Measurements from ENCODE around the gene TWSG1. TPM values are rescaled to one million over a fixed set of nuclear protein-coding genes. Genes with fewer than 3 reads are reported as not detected.

Gene TWSG1
- total and polyA plus RNA-seq, 10 of the 15 experiments (the other 5 are each of a cell fraction or from before 2014, with no cell fraction given) = 11.1 to 45.1 (median 27.7) TPM

DNA sequence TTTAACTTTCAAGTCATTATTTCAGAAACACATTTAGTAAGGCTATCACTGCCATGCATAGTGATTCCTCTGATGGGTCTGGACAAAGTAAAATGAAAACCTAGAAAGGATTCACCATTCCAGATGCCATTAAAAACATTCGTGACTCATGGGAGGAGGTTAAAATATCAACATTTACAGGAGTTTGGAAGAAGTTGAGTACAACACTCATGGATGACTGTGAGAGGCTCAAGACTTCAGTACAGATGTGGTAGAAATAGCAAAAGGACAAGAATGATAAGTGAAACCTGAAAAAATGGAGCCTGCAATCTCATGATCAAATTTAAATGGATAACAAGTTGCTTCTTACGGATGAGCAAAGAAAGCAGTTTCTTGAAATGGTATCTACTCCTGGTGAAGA is 5.8 kb upstream of the TWSG1 start:
- Histone ChIP-seq H4K20me1 (ENCODE audit: control insufficient read depth, insufficient read depth) (no peaks in the 10 kb centered on the region), H3K27ac (ENCODE audit: control insufficient read depth, insufficient read depth) (no peak overlapping the region), H3K4me1 (ENCODE audit: control insufficient read depth, insufficient read depth, low read length) (no peaks in the 10 kb centered on the region), H3K4me2 (ENCODE audit: control insufficient read depth, insufficient read depth) (no peak overlapping the region), H3K36me3 (ENCODE audit: control insufficient read depth in 2 of 2, insufficient read depth in 2 of 2, low read length in 1 of 2) (no peaks in the 10 kb centered on the region), H3K79me2 (ENCODE audit: control insufficient read depth, insufficient read depth, low read length) (no peaks in the 10 kb centered on the region), H2AFZ (ENCODE audit: control insufficient read depth, low read depth, low read length) (no peak overlapping the region), H3K9me3 (replicated peaks; ENCODE audit: control insufficient read depth, insufficient read depth, low read length) (peaks cover 5% of the 10 kb centered on the region), H3K9ac (ENCODE audit: control insufficient read depth, insufficient read depth, low read length) (no peak overlapping the region), H3K27me3 (replicated peaks in 1 of 2; ENCODE audit: control insufficient read depth in 2 of 2, insufficient read depth in 2 of 2, low read length in 1 of 2) (no peaks in the 10 kb centered on the region), H3K4me3 (no peak overlapping the region)
- ChIA-PET POLR2A (no interaction called here), RAD21 (ENCODE audit: unreplicated experiment) (no interaction called here), CTCF (no interaction called here), SMC1A (ENCODE audit: uncharacterized antibody, unreplicated experiment) (no interaction called here)
- ATAC-seq = no peak
- FAIRE-seq = no peak
- in situ Hi-C loops (cut with MboI) = no loop called here
- 83% methylated on average over 2 of the region's 2 CpGs for WGBS (ENCODE audit: insufficient coverage, insufficient replicate concordance, low lambda C conversion rate, missing lambda C conversion rate)
- intact Hi-C loops (cut with micrococcal nuclease; ENCODE audit: unreplicated experiment) = no loop called here
- DNase-seq (ENCODE audit: low read depth, low spot score) = no peak
- no TSS peak for BruUV-seq (replicated peaks)
- TF ChIP-seq, protein P1, sequence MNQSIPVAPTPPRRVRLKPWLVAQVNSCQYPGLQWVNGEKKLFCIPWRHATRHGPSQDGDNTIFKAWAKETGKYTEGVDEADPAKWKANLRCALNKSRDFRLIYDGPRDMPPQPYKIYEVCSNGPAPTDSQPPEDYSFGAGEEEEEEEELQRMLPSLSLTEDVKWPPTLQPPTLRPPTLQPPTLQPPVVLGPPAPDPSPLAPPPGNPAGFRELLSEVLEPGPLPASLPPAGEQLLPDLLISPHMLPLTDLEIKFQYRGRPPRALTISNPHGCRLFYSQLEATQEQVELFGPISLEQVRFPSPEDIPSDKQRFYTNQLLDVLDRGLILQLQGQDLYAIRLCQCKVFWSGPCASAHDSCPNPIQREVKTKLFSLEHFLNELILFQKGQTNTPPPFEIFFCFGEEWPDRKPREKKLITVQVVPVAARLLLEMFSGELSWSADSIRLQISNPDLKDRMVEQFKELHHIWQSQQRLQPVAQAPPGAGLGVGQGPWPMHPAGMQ (IDR thresholded peaks at IDR 0.05; ENCODE audit: borderline replicate concordance) = no peak
- TF ChIP-seq GATAD2B (conservative IDR thresholded peaks at IDR 0.05; ENCODE audit: low read depth) = no peak
- no peak for TF ChIP-seq MYB (IDR thresholded peaks at IDR 0.05; ENCODE audit: borderline replicate concordance, low read depth, low read length)
- TF ChIP-seq, protein P2, sequence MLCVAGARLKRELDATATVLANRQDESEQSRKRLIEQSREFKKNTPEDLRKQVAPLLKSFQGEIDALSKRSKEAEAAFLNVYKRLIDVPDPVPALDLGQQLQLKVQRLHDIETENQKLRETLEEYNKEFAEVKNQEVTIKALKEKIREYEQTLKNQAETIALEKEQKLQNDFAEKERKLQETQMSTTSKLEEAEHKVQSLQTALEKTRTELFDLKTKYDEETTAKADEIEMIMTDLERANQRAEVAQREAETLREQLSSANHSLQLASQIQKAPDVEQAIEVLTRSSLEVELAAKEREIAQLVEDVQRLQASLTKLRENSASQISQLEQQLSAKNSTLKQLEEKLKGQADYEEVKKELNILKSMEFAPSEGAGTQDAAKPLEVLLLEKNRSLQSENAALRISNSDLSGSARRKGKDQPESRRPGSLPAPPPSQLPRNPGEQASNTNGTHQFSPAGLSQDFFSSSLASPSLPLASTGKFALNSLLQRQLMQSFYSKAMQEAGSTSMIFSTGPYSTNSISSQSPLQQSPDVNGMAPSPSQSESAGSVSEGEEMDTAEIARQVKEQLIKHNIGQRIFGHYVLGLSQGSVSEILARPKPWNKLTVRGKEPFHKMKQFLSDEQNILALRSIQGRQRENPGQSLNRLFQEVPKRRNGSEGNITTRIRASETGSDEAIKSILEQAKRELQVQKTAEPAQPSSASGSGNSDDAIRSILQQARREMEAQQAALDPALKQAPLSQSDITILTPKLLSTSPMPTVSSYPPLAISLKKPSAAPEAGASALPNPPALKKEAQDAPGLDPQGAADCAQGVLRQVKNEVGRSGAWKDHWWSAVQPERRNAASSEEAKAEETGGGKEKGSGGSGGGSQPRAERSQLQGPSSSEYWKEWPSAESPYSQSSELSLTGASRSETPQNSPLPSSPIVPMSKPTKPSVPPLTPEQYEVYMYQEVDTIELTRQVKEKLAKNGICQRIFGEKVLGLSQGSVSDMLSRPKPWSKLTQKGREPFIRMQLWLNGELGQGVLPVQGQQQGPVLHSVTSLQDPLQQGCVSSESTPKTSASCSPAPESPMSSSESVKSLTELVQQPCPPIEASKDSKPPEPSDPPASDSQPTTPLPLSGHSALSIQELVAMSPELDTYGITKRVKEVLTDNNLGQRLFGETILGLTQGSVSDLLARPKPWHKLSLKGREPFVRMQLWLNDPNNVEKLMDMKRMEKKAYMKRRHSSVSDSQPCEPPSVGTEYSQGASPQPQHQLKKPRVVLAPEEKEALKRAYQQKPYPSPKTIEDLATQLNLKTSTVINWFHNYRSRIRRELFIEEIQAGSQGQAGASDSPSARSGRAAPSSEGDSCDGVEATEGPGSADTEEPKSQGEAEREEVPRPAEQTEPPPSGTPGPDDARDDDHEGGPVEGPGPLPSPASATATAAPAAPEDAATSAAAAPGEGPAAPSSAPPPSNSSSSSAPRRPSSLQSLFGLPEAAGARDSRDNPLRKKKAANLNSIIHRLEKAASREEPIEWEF (IDR thresholded peaks at IDR 0.05; ENCODE audit: insufficient replicate concordance, low read depth, low read length) = no peak
- no peak for TF ChIP-seq WRNIP1 (IDR thresholded peaks at IDR 0.05; ENCODE audit: borderline replicate concordance, low read depth, low read length)
- no peak for TF ChIP-seq HDAC6 (IDR thresholded peaks at IDR 0.05; ENCODE audit: unreplicated experiment)
- no peak for TF ChIP-seq CBX5 (IDR thresholded peaks at IDR 0.05; ENCODE audit: low read depth)
- TF ChIP-seq BRCA1 (IDR thresholded peaks at IDR 0.05; ENCODE audit: low read depth, low read length) = no peak
- TF ChIP-seq, protein P3, sequence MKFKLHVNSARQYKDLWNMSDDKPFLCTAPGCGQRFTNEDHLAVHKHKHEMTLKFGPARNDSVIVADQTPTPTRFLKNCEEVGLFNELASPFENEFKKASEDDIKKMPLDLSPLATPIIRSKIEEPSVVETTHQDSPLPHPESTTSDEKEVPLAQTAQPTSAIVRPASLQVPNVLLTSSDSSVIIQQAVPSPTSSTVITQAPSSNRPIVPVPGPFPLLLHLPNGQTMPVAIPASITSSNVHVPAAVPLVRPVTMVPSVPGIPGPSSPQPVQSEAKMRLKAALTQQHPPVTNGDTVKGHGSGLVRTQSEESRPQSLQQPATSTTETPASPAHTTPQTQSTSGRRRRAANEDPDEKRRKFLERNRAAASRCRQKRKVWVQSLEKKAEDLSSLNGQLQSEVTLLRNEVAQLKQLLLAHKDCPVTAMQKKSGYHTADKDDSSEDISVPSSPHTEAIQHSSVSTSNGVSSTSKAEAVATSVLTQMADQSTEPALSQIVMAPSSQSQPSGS (IDR thresholded peaks at IDR 0.05; ENCODE audit: low read length) = no peak
- no peak for TF ChIP-seq RUNX3 (IDR thresholded peaks at IDR 0.05; ENCODE audit: low read length)
- no peak for TF ChIP-seq NFYB (IDR thresholded peaks at IDR 0.05; ENCODE audit: insufficient read depth, low read depth, low read length)
- TF ChIP-seq, protein P4, sequence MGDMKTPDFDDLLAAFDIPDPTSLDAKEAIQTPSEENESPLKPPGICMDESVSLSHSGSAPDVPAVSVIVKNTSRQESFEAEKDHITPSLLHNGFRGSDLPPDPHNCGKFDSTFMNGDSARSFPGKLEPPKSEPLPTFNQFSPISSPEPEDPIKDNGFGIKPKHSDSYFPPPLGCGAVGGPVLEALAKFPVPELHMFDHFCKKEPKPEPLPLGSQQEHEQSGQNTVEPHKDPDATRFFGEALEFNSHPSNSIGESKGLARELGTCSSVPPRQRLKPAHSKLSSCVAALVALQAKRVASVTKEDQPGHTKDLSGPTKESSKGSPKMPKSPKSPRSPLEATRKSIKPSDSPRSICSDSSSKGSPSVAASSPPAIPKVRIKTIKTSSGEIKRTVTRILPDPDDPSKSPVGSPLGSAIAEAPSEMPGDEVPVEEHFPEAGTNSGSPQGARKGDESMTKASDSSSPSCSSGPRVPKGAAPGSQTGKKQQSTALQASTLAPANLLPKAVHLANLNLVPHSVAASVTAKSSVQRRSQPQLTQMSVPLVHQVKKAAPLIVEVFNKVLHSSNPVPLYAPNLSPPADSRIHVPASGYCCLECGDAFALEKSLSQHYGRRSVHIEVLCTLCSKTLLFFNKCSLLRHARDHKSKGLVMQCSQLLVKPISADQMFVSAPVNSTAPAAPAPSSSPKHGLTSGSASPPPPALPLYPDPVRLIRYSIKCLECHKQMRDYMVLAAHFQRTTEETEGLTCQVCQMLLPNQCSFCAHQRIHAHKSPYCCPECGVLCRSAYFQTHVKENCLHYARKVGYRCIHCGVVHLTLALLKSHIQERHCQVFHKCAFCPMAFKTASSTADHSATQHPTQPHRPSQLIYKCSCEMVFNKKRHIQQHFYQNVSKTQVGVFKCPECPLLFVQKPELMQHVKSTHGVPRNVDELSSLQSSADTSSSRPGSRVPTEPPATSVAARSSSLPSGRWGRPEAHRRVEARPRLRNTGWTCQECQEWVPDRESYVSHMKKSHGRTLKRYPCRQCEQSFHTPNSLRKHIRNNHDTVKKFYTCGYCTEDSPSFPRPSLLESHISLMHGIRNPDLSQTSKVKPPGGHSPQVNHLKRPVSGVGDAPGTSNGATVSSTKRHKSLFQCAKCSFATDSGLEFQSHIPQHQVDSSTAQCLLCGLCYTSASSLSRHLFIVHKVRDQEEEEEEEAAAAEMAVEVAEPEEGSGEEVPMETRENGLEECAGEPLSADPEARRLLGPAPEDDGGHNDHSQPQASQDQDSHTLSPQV (IDR thresholded peaks at IDR 0.05) = no peak
